WTC11 (cell line): Measurements from ENCODE around the gene RAPGEF2. TPM values are rescaled to one million over a fixed set of nuclear protein-coding genes. Genes with fewer than 3 reads are reported as not detected.

Experiments used
- ATAC-seq: fragments of 200-7000 bp; cut with Tn5 transposase; 2 replicates; pipeline ENCODE4 v1.10.0; 2021; ENCODE audit warnings: mild to moderate bottlenecking, moderate library complexity
- CTCF ChIA-PET: fragments of 300-600 bp; sonication (Branson Sonifier 250); formaldehyde crosslinking; loops from one replicate; lab custom pipeline; 2021; ENCODE audit warnings: antibody characterized with exemption; lab: Charles Lee
- POLR2A ChIA-PET: fragments of 350-600 bp; sonication (Branson Sonifier 250); formaldehyde crosslinking; loops from one replicate; lab custom pipeline; 2021; ENCODE audit warnings: antibody characterized with exemption; lab: Charles Lee
- DNase-seq: peaks from one replicate; pipeline ENCODE4 v3.0.0; 2021; ENCODE audit warnings: low spot score
- H3K27ac Mint-ChIP-seq: 2 replicates; pipeline ENCODE4 v1.8.0; 2021; ENCODE audit warnings: mixed read lengths
- H3K27me3 Mint-ChIP-seq: 2 replicates; pipeline ENCODE4 v1.8.0; 2021; ENCODE audit warnings: low read depth, mild to moderate bottlenecking, moderate library complexity, mixed read lengths
- H3K36me3 Mint-ChIP-seq: 2 replicates; pipeline ENCODE4 v1.8.0; 2021; ENCODE audit warnings: mixed read lengths
- H3K4me1 Mint-ChIP-seq: 2 replicates; pipeline ENCODE4 v1.8.0; 2022; ENCODE audit warnings: mixed read lengths
- H3K4me3 Mint-ChIP-seq: 2 replicates; pipeline ENCODE4 v1.8.0; 2021; ENCODE audit warnings: mild to moderate bottlenecking, moderate library complexity, mixed read lengths
- H3K9me3 Mint-ChIP-seq: 2 replicates; pipeline ENCODE4 v1.8.0; 2021; ENCODE audit warnings: mixed read lengths
- AFF4 ChIP-seq: sonication (generic); formaldehyde crosslinking; IDR thresholded peaks from 2 replicates; pipeline ENCODE4 v1.8.1; 2023; ENCODE audit warnings: mild to moderate bottlenecking, missing genetic modification reagents, borderline replicate concordance
- ATF3 ChIP-seq: sonication (generic); formaldehyde crosslinking; conservative IDR thresholded peaks from 2 replicates; pipeline ENCODE4 v1.8.1; 2022; ENCODE audit warnings: mild to moderate bottlenecking, missing genetic modification reagents
- ELF4 ChIP-seq: sonication (generic); formaldehyde crosslinking; IDR thresholded peaks from 2 replicates; pipeline ENCODE4 v1.8.1; 2022; ENCODE audit warnings: low read depth, mild to moderate bottlenecking, moderate library complexity, missing genetic modification reagents
- FOXK1 ChIP-seq: sonication (generic); formaldehyde crosslinking; IDR thresholded peaks from 2 replicates; pipeline ENCODE4 v1.8.0; 2022; ENCODE audit warnings: mild to moderate bottlenecking, moderate library complexity, missing genetic modification reagents
- FOXP4 ChIP-seq: sonication (generic); formaldehyde crosslinking; IDR thresholded peaks from 2 replicates; pipeline ENCODE4 v1.8.0; 2022; ENCODE audit warnings: mild to moderate bottlenecking, missing genetic modification reagents
- HMGA2 ChIP-seq: fragments of 250-450 bp; sonication (Bioruptor Pico); IDR thresholded peaks from 2 replicates; pipeline ENCODE4 v1.4.0; 2021; ENCODE audit warnings: mild to moderate bottlenecking, moderate library complexity
- IRF2 ChIP-seq: sonication (generic); formaldehyde crosslinking; IDR thresholded peaks from 2 replicates; pipeline ENCODE4 v1.8.0; 2022; ENCODE audit warnings: low read depth, missing genetic modification reagents, borderline replicate concordance
- JUN ChIP-seq: sonication (generic); formaldehyde crosslinking; IDR thresholded peaks from 2 replicates; pipeline ENCODE4 v1.8.0; 2023; ENCODE audit warnings: mild to moderate bottlenecking, missing genetic modification reagents
- MXD4 ChIP-seq: fragments of 250-450 bp; sonication (Bioruptor Pico); IDR thresholded peaks from 2 replicates; pipeline ENCODE4 v1.8.0; 2021; ENCODE audit warnings: mild to moderate bottlenecking, moderate library complexity, borderline replicate concordance
- MYBL2 ChIP-seq: sonication (generic); formaldehyde crosslinking; IDR thresholded peaks from 2 replicates; pipeline ENCODE4 v1.8.1; 2023; ENCODE audit warnings: mild to moderate bottlenecking, moderate library complexity, missing genetic modification reagents
- NFYB ChIP-seq: sonication (generic); formaldehyde crosslinking; conservative IDR thresholded peaks from 2 replicates; pipeline ENCODE4 v1.8.0; 2022; ENCODE audit warnings: low read depth, missing genetic modification reagents
- NR3C1 ChIP-seq: sonication (generic); formaldehyde crosslinking; conservative IDR thresholded peaks from 2 replicates; pipeline ENCODE4 v1.8.1; 2023; ENCODE audit warnings: low read depth, mild to moderate bottlenecking, missing genetic modification reagents
- SMAD4 ChIP-seq: sonication (generic); formaldehyde crosslinking; IDR thresholded peaks from 2 replicates; pipeline ENCODE4 v1.8.0; 2022; ENCODE audit warnings: mild to moderate bottlenecking, missing genetic modification reagents
- TEAD4 ChIP-seq: sonication (generic); formaldehyde crosslinking; IDR thresholded peaks from 2 replicates; pipeline ENCODE4 v1.8.0; 2022; ENCODE audit warnings: mild to moderate bottlenecking, missing genetic modification reagents
- ZBTB43 ChIP-seq: sonication (generic); formaldehyde crosslinking; IDR thresholded peaks from 2 replicates; pipeline ENCODE4 v1.8.1; 2023; ENCODE audit warnings: mild to moderate bottlenecking, missing genetic modification reagents
- ZNF396 ChIP-seq: fragments of 250-450 bp; sonication (Bioruptor Pico); IDR thresholded peaks from 2 replicates; pipeline ENCODE4 v1.8.0; 2021; ENCODE audit warnings: mild to moderate bottlenecking, moderate library complexity, borderline replicate concordance
- ZNF425 ChIP-seq: fragments of 250-450 bp; sonication (Bioruptor Pico); conservative IDR thresholded peaks from 2 replicates; pipeline ENCODE4 v1.9.0; 2021; ENCODE audit warnings: mild to moderate bottlenecking
- ZNF532 ChIP-seq: fragments of 250-450 bp; sonication (Bioruptor Pico); IDR thresholded peaks from 2 replicates; pipeline ENCODE4 v1.9.0; 2021; ENCODE audit warnings: mild to moderate bottlenecking, borderline replicate concordance
- ZSCAN18 ChIP-seq: fragments of 250-450 bp; sonication (Bioruptor Pico); IDR thresholded peaks from 2 replicates; pipeline ENCODE4 v2.1.2; 2022; ENCODE audit warnings: mild to moderate bottlenecking, moderate library complexity
- total RNA-seq: library from RNA; stranded (reverse); gene quantifications from 3 replicates; pipeline ENCODE4 v1.2.3, GENCODE V29; 2021

The RAPGEF2 gene
- total RNA-seq, 1 experiment from 2014 or later = 40.6 TPM

GRCh38 chr4:159303435-159303834 lies 200.6 kb downstream of the RAPGEF2 start:
- H3K4me1 Mint-ChIP-seq = peaks cover 7% of the 10 kb centered on the region
- POLR2A ChIA-PET = no interaction called here
- no peak overlapping the region for H3K27ac Mint-ChIP-seq
- ATAC-seq (no peak), DNase-seq (no peak)
- TF ChIP-seq ZSCAN18 (CRISPR knock-in tag) = no peak
- TF ChIP-seq ATF3 (CRISPR knock-in tag) = no peak
- 0 out of 2 replicates have a peak, but pooled peaks cover 2% of the 10 kb centered on the region for H3K36me3 Mint-ChIP-seq
- no peaks in the 10 kb centered on the region for H3K27me3 Mint-ChIP-seq
- CTCF ChIA-PET = no interaction called here
- no peak overlapping the region for H3K4me3 Mint-ChIP-seq
- H3K9me3 Mint-ChIP-seq = no peaks in the 10 kb centered on the region

- ChIA-PET POLR2A (no interaction called here), CTCF (no interaction called here)
- Mint-ChIP-seq H3K4me3 (no peak overlapping the region), H3K27ac (no peak overlapping the region), H3K36me3 (0 out of 2 replicates have a peak, but pooled peaks cover 2% of the 10 kb centered on the region), H3K9me3 (no peaks in the 10 kb centered on the region), H3K4me1 (peaks cover 16% of the 10 kb centered on the region), H3K27me3 (no peaks in the 10 kb centered on the region)
- ATAC-seq (no peak), DNase-seq (no peak)
- TF ChIP-seq JUN = no peak
- no peak for TF ChIP-seq NR3C1 (CRISPR knock-in tag)
- TF ChIP-seq FOXK1 (CRISPR knock-in tag) = no peak
- TF ChIP-seq MYBL2 = no peak
- TF ChIP-seq ELF4 (CRISPR knock-in tag) = no peak
- no peak for TF ChIP-seq FOXP4 (CRISPR knock-in tag)
- TF ChIP-seq MXD4 = no peak
- no peak for TF ChIP-seq AFF4 (CRISPR knock-in tag)
- no peak for TF ChIP-seq SMAD4 (CRISPR knock-in tag)
- TF ChIP-seq NFYB (CRISPR knock-in tag) = no peak
- TF ChIP-seq ZNF425 = no peak
- TF ChIP-seq ZNF396 = no peak
- TF ChIP-seq IRF2 (CRISPR knock-in tag) = no peak
- TF ChIP-seq TEAD4 (CRISPR knock-in tag) = no peak
- TF ChIP-seq HMGA2 = no peak
- no peak for TF ChIP-seq ZBTB43
- TF ChIP-seq ZNF532 (CRISPR knock-in tag) = no peak
Observed at GRCh38 chr4:159305129-159305528, 202.2 kb downstream of the RAPGEF2 start.
